ENCODE results near the gene PTGES3.

Gene PTGES3

GRCh38 chr12:56634837-56635791 is 53.0 kb downstream of the PTGES3 start:
- no peaks in the 10 kb centered on the region for H3K27me3 ChIP-seq (ENCODE audit: low read depth, low read length)
- no peaks in the 10 kb centered on the region for H3K9me3 ChIP-seq (ENCODE audit: insufficient read depth, low read length)
- H3K36me3 ChIP-seq (replicated peaks; ENCODE audit: low read depth, low read length), result peaks cover 24% of the 10 kb centered on the region
- peak overlapping the region; percentile 97 for H3K4me2 ChIP-seq (ENCODE audit: low read length)
- H3K9ac ChIP-seq (ENCODE audit: low read length), result peak overlapping the region; percentile 98
- no peak for TF ChIP-seq EZH2phosphoT487 (IDR thresholded peaks at IDR 0.05; ENCODE audit: low read depth)
- TF ChIP-seq CTCF (IDR thresholded peaks at IDR 0.05; ENCODE audit: low read depth, low read length), result peak; percentile 33; the same call in 1 of the 2 replicates
- H3K79me2 ChIP-seq (ENCODE audit: low read length), result peaks cover 56% of the 10 kb centered on the region
- no peaks in the 10 kb centered on the region for H4K20me1 ChIP-seq (ENCODE audit: insufficient read depth, low read length)
- H3K27ac ChIP-seq (ENCODE audit: low read length), result peak overlapping the region; percentile 98
- H3K4me1 ChIP-seq (ENCODE audit: low read length), result peaks cover 49% of the 10 kb centered on the region
- no peak overlapping the region for H2AFZ ChIP-seq (ENCODE audit: low read depth, low read length)
- H3K4me3 ChIP-seq (ENCODE audit: low read length), result peak overlapping the region; percentile 86

- no peaks in the 10 kb centered on the region for H4K20me1 ChIP-seq (ENCODE audit: insufficient read depth, low read length)
- peak overlapping the region; percentile 86 for H3K4me3 ChIP-seq (ENCODE audit: low read length)
- peak overlapping the region; percentile 98 for H3K27ac ChIP-seq (ENCODE audit: low read length)
- no peak overlapping the region for H2AFZ ChIP-seq (ENCODE audit: low read depth, low read length)
- no peaks in the 10 kb centered on the region for H3K9me3 ChIP-seq (ENCODE audit: insufficient read depth, low read length)
- peaks cover 49% of the 10 kb centered on the region for H3K4me1 ChIP-seq (ENCODE audit: low read length)
- H3K4me2 ChIP-seq (ENCODE audit: low read length), result peak overlapping the region; percentile 97
- H3K9ac ChIP-seq (ENCODE audit: low read length), result peak overlapping the region; percentile 98
- H3K27me3 ChIP-seq (ENCODE audit: low read depth, low read length), result no peaks in the 10 kb centered on the region
- TF ChIP-seq CTCF (IDR thresholded peaks at IDR 0.05; ENCODE audit: low read depth, low read length) (no peak), EZH2phosphoT487 (IDR thresholded peaks at IDR 0.05; ENCODE audit: low read depth) (no peak)
- peaks cover 61% of the 10 kb centered on the region for H3K79me2 ChIP-seq (ENCODE audit: low read length)
- H3K36me3 ChIP-seq (replicated peaks; ENCODE audit: low read depth, low read length), result peaks cover 22% of the 10 kb centered on the region
Measured at GRCh38 chr12:56634242-56634836, 53.7 kb downstream of the PTGES3 start.

GRCh38 chr12:56633468-56634241 is 54.4 kb downstream of the PTGES3 start:
- Histone ChIP-seq H3K27ac (ENCODE audit: low read length) (peak overlapping the region; percentile 98), H2AFZ (ENCODE audit: low read depth, low read length) (no peak overlapping the region), H4K20me1 (ENCODE audit: insufficient read depth, low read length) (peaks cover 4% of the 10 kb centered on the region), H3K4me1 (ENCODE audit: low read length) (peaks cover 50% of the 10 kb centered on the region), H3K36me3 (replicated peaks; ENCODE audit: low read depth, low read length) (peaks cover 18% of the 10 kb centered on the region), H3K27me3 (ENCODE audit: low read depth, low read length) (no peaks in the 10 kb centered on the region), H3K9ac (ENCODE audit: low read length) (peak overlapping the region; percentile 98), H3K79me2 (ENCODE audit: low read length) (peaks cover 64% of the 10 kb centered on the region), H3K4me3 (ENCODE audit: low read length) (peak overlapping the region; percentile 86), H3K9me3 (ENCODE audit: insufficient read depth, low read length) (no peaks in the 10 kb centered on the region), H3K4me2 (ENCODE audit: low read length) (peak overlapping the region; percentile 97)
- TF ChIP-seq EZH2phosphoT487 (IDR thresholded peaks at IDR 0.05; ENCODE audit: low read depth), result no peak
- TF ChIP-seq CTCF (IDR thresholded peaks at IDR 0.05; ENCODE audit: low read depth, low read length), result no peak
